ENCODE measurements around the gene AATK.

Gene AATK

DNA sequence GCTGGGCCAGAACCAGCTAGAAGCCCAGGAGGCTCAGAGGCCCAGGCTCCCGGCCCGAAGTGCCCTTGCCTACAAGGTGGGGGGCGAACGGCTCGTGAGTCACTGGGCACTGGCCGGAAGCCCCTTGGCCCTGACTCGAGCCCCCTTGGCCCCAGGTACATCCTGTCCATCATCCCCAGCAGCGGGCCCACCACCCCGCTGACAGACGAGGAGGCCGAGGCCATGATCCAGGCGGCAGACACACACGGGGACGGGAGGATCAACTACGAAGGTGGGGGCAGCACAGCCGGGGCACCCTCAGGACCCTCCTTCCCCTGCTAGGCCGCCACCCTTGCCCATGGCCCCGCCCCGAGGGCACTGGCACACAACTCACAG lies 15.8 kb upstream of the AATK start:
- no peak for DNase-seq (ENCODE audit: low read depth in 2 of 2, low spot score in 1 of 2)

DNA sequence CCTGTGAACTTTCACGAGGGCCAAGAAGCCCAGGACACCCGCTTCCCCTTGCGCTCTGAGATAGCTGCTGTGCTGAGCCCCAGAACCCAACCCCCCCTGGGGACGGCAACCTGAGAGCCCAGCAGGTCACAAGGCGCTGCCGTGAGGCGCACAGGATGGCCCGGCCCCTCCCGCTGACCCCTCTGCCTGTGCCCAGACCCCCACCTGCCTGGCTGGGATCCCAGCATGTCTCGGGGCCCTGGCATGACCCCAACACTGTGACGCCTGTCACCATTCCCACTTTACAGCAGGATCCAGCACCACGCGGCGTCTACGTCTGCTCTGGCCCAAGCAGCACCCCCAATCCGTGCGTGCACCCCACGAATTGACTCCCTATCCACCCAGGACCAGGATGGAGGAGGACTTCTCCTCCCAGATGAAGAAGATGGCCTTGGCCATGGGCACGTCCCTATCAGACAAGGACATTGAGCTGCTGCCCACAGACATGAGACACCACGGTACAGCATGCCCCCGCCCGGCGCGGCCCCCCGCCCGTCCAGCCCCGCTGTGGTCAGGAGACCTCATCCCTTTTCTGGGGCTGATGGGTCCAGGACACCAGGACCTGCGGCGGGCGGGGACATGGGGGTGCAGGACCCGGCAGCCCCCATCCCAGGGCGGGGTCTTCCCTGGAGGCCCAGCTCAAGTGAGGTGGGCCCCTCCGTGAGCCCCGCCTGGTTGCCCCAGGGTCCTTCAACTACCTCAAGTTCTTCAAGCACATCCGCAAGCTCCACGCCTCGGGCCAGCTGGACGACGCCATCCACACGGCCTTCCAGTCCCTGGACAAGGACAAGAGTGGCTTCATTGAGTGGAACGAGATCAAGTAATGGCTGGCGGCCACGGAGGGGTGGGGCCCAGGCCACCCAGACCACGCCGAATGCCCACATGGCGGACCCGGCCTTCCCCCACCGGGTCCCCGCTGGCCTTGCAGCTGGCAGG lies 15.1 kb upstream of the AATK start:
- no peak for DNase-seq (ENCODE audit: low read depth in 2 of 2, low spot score in 1 of 2)

DNA sequence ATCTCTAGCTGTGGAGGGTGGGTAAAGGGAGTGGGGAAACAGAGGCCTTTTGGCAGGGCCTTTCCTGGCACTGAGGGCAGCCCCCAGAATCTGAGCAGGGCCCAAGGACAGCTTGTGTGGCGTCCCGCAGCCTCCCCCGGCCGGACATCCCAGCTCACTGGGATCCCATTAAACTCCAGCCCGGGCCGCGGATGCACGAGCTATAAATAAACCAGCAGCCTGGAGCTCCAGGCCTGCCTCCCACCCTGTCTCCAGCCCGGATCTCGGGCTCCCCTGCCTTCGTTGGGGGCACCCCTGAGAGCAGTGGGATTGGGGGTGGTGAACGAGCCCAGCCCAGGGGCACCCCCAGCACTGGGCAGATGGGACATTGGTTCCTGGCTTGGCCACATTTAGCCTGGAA lies 13.8 kb upstream of the AATK start:
- DNase-seq (ENCODE audit: low read depth in 2 of 2, low spot score in 1 of 2): no peak

DNA sequence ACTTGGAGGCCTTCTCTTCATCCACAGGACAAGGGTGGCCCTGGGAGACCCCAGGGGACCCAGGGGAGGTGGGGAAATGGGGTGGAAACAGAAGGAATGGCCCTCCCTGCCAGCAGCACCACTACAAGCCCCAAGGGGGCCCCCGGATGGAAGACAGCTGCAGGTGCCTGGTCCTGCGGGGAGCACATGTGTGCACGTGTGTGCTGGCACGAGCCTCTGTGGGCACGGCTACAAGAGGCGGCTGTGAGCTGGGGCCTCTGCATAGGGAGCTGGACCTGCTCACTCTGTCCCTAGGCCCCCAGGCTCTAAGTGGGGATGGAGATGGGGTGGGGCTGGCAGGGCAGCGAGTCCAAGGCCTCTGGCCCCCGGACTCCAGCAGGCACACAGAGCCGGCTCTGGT lies 13.2 kb upstream of the AATK start:
- no peak for DNase-seq (ENCODE audit: low read depth in 2 of 2, low spot score in 1 of 2)

DNA sequence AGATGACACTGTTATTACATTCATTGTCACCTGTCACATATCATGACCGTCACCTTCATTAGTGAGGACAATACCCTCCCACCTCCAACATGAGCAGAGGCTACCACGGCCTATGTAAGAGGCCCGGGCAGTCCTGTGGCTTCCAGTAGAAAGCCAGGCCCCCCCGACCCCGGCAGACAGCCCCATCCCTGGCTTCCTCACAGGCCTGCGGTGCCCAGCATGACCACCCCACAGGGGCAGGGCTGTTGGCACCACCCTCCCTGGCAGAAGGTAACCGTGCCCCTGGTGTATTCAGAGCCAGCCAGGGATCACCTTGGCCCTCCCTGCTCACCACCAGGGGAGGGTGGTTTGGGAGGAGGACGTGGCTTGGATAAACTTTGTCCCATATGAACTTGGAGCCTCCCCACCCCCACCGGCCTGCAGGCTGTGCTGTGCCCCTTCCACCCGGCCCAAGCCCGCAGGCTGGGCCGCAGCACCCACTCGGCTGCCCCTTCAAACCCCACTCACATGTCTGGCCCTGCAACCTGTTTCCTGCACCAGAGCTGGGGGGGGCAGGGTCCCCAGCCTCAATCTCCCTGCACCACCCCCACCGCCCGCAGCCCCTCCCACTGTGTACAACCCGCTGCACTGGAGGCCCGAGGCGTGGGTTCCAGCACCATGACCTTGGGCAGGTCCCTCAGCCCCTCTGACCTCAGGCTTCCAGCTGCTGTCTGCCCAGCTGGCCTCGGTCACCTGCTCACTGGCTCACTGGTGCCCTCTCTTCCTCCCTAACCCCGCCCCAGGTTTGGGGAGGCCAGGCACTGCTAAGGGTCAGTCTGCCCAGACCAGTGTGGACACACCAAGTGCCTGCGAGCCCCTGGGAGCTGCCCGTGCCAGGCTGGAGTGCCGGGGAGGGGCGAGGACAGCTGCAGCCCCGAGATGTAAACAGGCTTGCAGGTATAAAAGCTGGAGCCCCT lies 12.4 kb upstream of the AATK start:
- no peak for DNase-seq (ENCODE audit: low read depth in 2 of 2, low spot score in 1 of 2)

DNA sequence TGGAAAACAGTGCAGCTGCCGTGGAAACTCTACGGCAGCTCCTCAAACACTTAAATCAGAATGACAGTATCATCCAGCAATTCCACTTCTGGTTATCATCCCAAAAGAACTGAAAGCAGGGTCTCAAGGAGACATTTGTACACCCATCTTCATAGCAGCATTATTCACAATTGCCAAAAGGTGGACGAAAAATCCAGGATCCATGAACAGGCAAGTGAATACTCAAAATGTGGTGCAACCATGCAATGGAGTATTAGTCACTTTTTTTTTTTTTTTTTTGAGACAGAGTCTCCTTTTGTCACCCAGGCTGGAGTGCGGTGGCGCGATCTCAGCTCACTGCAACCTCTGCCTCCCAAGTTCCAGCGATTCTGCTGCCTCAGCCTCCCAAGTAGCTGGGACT lies 10.6 kb upstream of the AATK start:
- no peak for DNase-seq (ENCODE audit: low read depth in 2 of 2, low spot score in 1 of 2)

DNA sequence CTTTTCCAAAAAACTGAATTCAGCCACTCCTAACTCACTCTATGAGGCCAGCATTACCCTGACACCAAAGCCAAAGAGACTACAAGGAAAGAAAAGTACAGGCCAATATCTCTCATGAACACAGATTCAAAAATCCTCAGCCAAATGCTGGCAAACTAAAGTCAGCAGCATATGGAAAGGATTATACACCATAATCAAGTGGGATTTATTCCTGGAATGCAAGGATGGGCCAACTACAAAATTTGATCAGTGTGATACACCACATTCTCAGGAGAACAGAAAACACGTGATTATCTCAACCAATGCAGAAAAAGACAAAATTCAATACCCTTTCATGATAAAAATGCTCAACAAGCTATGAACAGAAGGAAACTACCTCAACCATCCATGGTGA lies 7.7 kb upstream of the AATK start:
- no peak for DNase-seq (ENCODE audit: low read depth in 2 of 2, low spot score in 1 of 2)

DNA sequence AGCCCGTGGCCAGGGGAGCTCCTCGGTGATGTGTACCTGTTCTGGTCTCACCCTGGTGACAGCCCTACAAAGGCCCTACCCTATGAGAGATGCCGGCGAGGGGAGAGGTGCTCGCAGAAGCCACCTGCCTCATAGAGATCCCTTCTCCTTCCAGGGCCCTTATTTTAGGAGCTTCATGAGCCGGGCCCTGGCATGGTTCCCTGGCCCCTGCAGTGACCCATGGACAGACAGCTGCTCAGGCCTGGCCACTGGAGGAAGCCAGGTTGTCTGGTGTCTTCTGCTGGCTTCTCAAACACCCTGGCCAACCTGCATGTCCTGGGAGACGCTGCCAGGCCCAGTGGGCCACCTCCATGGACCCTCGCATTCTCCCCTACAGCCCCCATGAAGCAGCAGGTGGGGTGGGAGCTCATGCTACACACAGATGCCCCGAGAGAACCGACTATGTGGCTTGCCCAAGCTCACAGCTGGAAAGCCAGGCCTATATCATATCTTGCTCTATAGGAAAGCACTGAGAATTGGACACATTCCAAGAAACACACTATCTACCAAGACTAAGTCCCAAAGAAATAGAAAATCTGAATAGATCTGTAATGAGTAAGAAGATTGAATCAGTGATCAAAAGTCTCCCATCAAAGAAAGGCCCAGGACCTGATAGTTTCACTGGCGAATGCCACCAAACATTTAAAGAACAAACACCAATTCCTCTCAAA lies 7.2 kb upstream of the AATK start:
- no peak for DNase-seq (ENCODE audit: low read depth in 2 of 2, low spot score in 1 of 2)

DNA sequence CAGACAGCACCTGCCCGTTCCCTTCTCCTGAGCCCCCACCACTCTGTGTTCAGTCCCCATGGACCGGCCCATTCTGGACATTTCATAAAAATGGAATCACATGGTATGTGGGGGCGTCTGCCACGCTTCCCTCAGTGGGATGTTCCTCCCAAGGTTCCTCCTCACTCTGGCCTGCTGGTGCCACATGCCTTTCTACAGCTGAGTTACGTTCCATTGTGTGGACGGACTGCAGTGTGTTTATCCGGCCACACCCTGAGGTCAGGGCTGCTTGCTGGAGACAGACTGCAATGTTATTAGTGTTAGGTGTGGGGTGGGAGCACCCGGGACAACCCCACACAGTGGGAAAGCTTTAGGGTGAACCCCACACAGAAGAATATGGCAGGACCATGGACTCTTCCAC lies 5.9 kb upstream of the AATK start:
- no peak for DNase-seq (ENCODE audit: low read depth in 2 of 2, low spot score in 1 of 2)

DNA sequence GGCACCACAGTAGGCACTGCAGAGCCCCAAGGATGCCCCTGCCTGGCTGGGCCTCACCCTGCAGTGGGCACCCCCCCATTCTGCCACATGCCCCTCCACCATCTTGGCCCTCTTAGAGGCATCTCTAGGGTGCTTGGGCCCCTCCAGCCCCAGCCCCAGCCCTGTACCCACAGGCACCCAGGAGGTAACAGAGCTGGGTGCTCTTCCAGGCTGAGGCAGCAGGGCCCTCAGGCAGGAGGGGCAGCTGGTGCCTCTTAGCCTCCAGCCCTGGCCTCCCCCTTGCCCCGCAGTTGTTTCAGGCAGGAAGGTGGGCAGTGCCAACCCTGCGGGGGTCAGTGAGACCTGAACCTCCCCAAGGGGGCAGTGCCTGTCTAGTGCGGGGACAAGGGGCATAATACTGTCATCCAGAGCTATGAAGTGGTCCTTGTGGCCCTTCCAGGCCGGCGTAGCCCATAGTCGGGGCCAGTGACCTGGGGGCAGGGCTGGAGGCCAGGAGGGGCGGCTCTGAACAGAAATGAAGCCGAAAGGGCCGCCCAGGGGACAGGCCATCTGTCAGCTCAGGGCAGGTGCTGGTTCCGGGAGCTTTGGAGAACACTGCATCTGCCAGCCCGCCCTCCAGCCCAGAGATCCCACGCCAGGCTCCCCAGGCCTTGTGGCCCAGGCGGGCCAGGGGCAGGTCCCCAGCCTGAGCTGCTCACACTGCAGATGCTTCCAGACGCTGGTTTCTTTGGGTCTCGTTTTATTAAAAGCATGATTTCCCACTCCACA lies 4.9 kb upstream of the AATK start:
- no peak for DNase-seq (ENCODE audit: low read depth in 2 of 2, low spot score in 1 of 2)

DNA sequence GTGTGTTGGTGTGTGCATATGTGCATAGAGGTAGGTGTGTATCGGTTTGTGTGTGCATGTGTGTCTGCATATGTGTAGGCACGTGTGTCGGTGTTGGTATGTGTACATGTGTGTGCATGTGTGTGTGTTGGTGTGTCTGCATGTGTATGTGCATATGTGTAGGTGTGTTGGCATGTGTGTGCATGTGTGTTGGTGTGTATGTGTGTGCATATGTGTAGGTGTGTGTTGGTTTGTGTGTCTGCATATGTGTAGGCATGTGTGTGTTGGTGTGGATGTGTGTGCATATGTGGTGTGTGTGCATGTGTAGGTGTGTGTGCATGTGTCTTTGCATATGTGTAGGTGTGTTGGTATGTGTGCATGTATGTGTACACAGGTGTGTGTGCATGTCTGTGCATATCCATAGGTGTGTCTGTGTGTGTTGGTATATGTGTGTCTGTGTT lies 3.9 kb upstream of the AATK start:
- no peak for DNase-seq (ENCODE audit: low read depth in 2 of 2, low spot score in 1 of 2)

DNA sequence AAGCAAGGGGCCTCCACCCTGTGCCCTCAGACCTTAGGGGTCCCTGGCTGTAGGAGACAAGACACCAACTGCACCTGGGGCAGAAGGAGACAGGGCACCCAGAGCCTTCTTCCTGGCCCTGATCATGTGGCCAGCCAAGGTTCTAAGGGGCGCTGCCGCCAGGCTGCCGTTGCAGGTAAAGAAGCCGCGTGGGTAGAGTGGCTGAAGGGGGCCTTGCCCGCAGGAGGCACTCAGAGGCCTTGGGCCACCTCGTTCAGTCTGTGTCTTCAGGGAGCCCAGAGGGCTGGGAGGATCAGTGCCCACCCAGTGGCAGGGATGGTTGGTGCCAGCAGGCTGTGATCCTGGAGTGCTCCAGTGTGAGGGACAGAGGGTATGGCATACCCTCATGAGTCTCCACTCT lies 1.6 kb upstream of the AATK start:
- no peak for DNase-seq (ENCODE audit: low read depth in 2 of 2, low spot score in 1 of 2)

DNA sequence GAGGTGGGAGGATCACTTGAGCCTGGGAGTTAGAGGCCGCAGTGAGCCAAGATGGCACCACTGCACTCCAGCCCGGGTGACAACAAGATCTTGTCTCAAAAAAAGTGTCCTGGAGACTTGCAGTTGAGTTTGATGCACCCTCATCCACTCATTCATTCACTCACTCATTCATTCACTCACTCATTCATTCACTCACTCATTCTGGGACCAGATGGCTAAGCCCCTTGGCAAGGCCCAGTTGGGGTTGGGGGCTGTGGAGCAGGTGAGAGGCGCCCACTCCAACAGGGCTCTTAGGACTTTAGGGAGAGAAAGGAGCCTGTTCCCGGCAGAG lies 1.1 kb upstream of the AATK start:
- no peak for DNase-seq (ENCODE audit: low read depth in 2 of 2, low spot score in 1 of 2)

DNA sequence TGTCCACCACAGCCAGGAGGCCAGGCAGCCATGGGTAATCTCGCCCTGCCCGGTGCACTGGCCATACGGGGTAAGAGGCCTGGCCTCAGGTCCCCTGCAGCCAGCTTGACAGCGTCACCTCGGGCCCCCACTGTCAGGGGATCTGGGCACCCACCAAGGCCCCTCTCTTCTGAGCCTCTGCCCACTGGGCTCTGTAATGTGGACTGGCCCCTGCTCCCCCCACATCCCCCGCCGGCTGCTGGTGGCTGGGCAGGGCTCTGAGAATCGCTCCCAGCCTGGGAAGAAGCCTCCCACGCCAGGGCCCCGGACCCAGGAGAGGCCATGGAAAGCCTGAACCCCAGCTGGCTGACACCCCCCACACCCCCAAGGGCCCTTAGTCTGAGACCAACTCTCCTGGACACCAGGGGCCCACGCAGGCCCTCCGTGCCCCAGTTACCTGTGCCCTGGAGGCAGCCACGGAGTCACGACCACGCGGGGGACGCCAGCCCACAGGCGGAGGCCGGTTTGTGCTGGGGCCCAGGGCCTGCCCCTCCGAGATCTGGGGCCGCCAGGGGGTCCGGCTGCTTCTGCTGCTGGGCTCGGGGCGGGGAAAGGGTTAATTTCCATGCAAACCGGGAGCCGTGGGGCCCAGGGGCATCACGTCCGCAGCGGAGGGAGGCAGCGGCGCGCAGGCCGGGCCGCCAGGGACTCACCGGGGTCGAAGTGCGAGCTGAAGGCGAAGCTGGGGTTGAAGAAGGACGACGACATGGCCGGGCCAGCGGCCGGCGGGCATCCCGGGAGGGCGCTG lies 582 bp downstream of the AATK start, which contains the start of gene PVALEF:
Gene PVALEF, plus strand, starts transcription at position 262 of the 787 bp plus-strand sequence. CDS start 15,720 bp downstream, outside the sequence.
- DNase-seq (ENCODE audit: low read depth in 2 of 2, low spot score in 1 of 2): no peak

DNA sequence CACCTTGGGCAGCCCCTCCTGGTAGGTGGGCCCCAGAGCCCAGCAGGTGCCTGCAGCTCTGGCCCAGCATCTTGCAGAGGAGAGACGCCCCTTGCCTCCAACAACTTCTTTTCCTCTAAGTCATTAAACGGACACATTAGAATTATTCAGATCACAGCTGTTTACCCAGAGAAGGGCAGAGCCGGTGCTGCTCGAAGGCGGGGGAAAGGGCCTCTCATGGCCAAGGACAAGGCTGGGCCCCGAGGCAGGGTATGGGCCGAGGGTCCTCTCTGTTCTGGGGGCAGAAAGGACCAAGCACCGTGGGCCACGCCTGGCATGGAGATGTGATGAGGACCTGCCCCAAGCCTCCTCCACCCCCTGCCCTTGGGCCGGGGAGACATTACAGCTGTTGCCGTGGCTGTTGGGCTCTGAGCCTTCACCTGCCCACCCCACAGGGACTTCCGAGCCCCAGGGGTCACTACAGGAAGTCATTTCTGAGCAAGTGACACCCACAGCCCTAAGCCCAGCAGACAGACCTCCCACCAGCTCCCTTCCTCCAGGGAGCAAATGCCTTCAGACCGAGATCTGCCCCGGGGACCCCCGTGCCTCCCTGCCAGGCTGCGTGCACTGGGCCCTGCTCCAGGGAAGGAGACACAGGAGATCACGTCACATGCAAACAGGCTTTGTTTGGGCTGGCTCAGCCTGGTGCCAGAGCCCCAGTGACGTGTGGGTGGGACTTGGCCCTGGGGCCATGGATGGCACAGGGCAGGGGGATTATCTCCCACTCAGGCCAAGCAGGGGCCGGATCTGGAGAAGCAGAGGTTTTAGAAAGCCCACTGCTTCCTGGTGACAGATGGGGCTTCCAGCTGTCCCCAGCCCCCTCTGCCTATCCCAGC lies 1.4 kb downstream of the AATK start:
- DNase-seq (ENCODE audit: low read depth in 2 of 2, low spot score in 1 of 2): no peak

DNA sequence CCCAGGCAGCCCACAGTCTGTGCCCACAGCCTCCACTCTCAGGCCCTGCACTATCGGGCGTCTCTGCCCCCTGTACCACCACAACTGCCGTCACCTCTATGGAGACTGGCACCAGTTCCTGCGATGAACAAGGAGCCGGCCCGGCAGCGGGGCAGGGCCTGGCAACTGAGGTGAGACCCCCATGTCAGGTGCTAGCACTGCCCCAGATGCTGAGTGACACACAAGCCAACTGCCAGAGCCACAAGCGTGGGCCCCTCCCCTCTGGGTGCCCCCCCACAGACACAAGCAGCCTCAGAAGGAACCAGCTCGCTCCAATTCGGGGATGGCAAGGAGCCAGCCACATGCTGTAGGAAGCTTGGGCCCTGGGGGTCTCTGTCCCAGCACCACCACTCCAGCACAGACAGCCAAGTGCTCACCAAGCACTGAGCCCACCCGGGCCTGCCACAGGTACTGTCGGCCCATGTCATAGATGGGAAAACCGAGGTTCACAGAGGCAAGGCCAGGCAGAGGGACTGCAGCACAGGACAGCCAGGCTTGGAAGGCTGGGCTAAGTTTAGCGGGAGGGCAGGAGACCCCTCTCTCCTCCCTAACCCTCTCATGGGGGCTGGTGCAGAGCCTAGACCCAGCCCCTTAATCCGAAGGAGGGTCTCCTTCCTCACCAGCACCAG lies 2.2 kb downstream of the AATK start:
- DNase-seq (ENCODE audit: low read depth in 2 of 2, low spot score in 1 of 2): no peak

DNA sequence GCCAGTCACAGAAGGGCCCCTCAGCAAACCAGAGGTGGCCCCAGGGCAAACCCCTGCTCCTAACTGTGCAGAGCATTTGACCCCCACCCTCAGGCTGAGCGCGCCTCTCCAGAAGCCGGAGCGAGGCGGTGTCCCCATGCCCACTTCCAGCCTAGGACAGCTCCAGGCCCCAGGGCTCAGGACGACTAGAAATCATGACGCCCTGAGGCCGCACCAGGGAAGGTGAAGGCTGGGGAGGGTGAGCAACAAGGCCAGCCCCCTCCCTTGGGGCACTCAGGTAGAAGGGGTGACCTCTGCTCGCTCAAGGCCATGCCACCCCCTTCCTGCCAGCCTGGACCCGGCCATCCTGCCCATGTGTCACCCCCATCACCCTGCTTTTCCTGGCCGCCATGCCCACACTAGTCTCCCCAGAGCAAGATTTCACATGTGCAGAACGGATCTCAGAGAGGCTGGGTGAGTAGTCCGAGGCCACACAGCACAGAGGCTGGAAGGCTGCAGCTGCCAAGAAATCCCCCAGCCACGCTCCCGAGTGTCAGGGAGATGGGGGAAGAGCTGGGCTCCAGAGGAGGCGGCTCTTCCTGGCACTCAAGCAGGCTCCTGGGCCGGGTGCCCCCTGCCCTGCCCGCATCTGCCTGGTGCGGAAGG lies 2.8 kb downstream of the AATK start:
- no peak for DNase-seq (ENCODE audit: low read depth in 2 of 2, low spot score in 1 of 2)

DNA sequence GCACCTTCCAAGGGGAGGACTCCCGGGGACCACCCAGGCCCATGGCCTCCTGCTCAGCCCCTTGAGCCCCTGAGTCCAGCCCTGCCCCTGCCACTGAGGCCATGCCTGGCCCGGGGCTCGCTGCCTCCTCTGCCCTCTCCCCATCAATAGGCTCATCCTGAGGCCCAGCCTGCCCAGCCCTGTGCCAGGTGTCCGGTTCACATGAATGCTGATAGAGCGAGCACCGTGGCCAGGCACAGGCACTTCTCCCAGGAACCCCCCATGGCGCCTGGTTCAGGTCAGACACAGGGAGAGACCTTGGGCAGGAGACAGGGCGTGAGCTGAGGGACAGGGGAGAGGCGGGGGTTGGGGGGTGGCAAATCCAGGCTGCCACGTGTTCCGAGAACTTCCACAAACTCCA lies 3.5 kb downstream of the AATK start:
- no peak for DNase-seq (ENCODE audit: low read depth in 2 of 2, low spot score in 1 of 2)
